H1 (cell line): ENCODE measurements around the gene ZSWIM9. TPM values are rescaled to one million over a fixed set of nuclear protein-coding genes. Genes with fewer than 3 reads are reported as not detected.

Experiments
- CHD2 ChIP-seq: IDR thresholded peaks from 2 replicates; pipeline ENCODE4 v1.6.1; 2012; ENCODE audit warnings: low read length, improper control_type of control experiment
- CHD7 ChIP-seq: fragments of 300-600 bp; sonication (generic); IDR thresholded peaks from 2 replicates; pipeline ENCODE4 v1.7.1; 2012; ENCODE audit warnings: low read length, moderate library complexity, mild to moderate bottlenecking, inconsistent platforms; ENCODE audit not compliant: insufficient replicate concordance
- KDM1A ChIP-seq: fragments of 200-600, 300-600 bp; sonication (generic); IDR thresholded peaks from 2 replicates; pipeline ENCODE4 v1.7.1; 2016; ENCODE audit warnings: mild to moderate bottlenecking, low read length, borderline replicate concordance
- KDM5A ChIP-seq: fragments of 200-600 bp; IDR thresholded peaks from 2 replicates; pipeline ENCODE4 v1.7.1; 2012; ENCODE audit warnings: mild to moderate bottlenecking, low read length, inconsistent platforms, mixed read lengths
- polyA plus RNA-seq, 7 experiments: library from polyadenylated mRNA; depleted of rRNA in 3 of 7; stranded (reverse) in 5 of 7; unstranded in 2 of 7; fragments of >200 nt in 5 of 7; fragments of 200-250 nt in 2 of 7; gene quantifications; 1 replicate in 5 of 7; 2 replicates in 1 of 7; 4 replicates in 1 of 7; pipeline versions ENCODE4 v1.2.1 to v1.2.3, GENCODE V29; 2011 to 2013; ENCODE audit warnings: missing spikeins in 2 of 7, mixed read lengths in 2 of 7
- total RNA-seq: library from RNA; stranded (reverse); fragmentation: NEBNext Ultra II Directional; extraction: Animal tissue kit (Norgen Biotek cat#: 25700); gene quantifications from 2 replicates; pipeline ENCODE4 v1.2.1, GENCODE V29; 2021

ZSWIM9 gene
- total and polyA plus RNA-seq, 2 of the 8 experiments (the other 6 are each of a cell fraction or from before 2014, with no cell fraction given): 1.5 to 10.4 TPM

GRCh38 chr19:48149430-48149829, 21.1 kb upstream of the ZSWIM9 start (continued):
- no peak for TF ChIP-seq CHD7
- no peak for TF ChIP-seq KDM1A
- TF ChIP-seq KDM5A: no peak
- no peak for TF ChIP-seq CHD2
